Measurements from ENCODE around the gene RFX8.

DNA sequence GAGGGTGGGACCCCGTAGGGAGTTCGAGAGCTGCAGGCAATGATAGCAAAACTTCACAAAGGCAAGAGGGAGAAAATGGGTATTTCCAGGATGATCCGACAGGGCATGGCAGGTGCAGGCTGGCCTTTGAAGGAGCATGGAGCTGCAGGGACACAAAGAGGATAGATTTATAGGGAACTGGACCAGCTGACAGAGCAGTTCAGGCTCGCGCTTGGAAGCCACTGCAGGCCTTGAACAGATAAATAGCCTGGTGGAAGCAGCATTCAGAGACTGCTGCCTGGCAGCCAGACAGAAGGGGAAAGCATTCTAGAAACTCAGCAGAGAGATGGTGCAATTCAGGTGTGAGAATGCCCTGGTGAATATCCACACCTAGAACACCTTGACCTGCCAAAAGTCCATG is 58.3 kb downstream of the RFX8 start:
- TF ChIP-seq RFX5 (IDR thresholded peaks at IDR 0.05; ENCODE audit: low read depth, low read length) (no peak), POLR2A (IDR thresholded peaks at IDR 0.05; ENCODE audit: low read depth, low read length) (no peak), MAFK (IDR thresholded peaks at IDR 0.05; ENCODE audit: low read depth, low read length) (no peak), RCOR1 (IDR thresholded peaks at IDR 0.05; ENCODE audit: insufficient replicate concordance, low read length) (no peak), CHD1 (IDR thresholded peaks at IDR 0.05; ENCODE audit: low read depth, low read length) (no peak), MAZ (IDR thresholded peaks at IDR 0.05; ENCODE audit: borderline replicate concordance, low read depth, low read length) (no peak), MXI1 (IDR thresholded peaks at IDR 0.05; ENCODE audit: borderline replicate concordance, low read depth, low read length) (no peak), RAD21 (IDR thresholded peaks at IDR 0.05; ENCODE audit: low read length) (no peak), SMC3 (IDR thresholded peaks at IDR 0.05; ENCODE audit: low read depth, low read length) (no peak), ELK1 (IDR thresholded peaks at IDR 0.05; ENCODE audit: borderline replicate concordance, low read depth, low read length) (no peak), CEBPB (IDR thresholded peaks at IDR 0.05; ENCODE audit: low read depth, low read length) (no peak)
- TF ChIP-seq, protein P1, sequence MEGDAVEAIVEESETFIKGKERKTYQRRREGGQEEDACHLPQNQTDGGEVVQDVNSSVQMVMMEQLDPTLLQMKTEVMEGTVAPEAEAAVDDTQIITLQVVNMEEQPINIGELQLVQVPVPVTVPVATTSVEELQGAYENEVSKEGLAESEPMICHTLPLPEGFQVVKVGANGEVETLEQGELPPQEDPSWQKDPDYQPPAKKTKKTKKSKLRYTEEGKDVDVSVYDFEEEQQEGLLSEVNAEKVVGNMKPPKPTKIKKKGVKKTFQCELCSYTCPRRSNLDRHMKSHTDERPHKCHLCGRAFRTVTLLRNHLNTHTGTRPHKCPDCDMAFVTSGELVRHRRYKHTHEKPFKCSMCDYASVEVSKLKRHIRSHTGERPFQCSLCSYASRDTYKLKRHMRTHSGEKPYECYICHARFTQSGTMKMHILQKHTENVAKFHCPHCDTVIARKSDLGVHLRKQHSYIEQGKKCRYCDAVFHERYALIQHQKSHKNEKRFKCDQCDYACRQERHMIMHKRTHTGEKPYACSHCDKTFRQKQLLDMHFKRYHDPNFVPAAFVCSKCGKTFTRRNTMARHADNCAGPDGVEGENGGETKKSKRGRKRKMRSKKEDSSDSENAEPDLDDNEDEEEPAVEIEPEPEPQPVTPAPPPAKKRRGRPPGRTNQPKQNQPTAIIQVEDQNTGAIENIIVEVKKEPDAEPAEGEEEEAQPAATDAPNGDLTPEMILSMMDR (conservative IDR thresholded peaks at IDR 0.05; ENCODE audit: low read depth, low read length), result no peak
- TF ChIP-seq, protein P2, sequence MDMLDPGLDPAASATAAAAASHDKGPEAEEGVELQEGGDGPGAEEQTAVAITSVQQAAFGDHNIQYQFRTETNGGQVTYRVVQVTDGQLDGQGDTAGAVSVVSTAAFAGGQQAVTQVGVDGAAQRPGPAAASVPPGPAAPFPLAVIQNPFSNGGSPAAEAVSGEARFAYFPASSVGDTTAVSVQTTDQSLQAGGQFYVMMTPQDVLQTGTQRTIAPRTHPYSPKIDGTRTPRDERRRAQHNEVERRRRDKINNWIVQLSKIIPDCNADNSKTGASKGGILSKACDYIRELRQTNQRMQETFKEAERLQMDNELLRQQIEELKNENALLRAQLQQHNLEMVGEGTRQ (IDR thresholded peaks at IDR 0.05; ENCODE audit: low read depth, low read length), result no peak

All from IMR-90 (cell line).